ENCODE data around the gene TARDBP.
"Not testable (repeated sequence)": the region's sequence is repeated elsewhere in the genome, so short reads cannot be mapped to it uniquely, and the experiment has no call there.

TARDBP gene

DNA sequence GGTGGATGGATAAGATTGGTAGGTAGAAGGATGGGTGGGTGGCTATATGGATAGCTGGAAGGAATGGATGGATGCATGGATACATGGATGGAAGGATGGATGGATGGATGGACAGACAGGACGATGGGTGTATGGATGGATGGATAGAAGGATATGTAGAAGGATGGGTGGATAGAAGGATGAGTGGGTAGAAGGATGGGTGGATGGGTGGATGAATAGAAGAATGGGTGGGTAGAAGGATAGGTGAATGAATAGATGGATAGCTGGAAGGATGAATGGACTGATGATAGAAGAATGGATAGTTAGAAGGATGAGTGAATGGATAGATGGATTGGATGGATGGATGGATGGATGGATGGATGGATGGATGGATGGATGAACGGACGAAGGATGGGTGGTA is 29.6 kb downstream of the TARDBP start:
- FAIRE-seq (no peak), DNase-seq (ENCODE audit: insufficient read length, low spot score) (no peak)

DNA sequence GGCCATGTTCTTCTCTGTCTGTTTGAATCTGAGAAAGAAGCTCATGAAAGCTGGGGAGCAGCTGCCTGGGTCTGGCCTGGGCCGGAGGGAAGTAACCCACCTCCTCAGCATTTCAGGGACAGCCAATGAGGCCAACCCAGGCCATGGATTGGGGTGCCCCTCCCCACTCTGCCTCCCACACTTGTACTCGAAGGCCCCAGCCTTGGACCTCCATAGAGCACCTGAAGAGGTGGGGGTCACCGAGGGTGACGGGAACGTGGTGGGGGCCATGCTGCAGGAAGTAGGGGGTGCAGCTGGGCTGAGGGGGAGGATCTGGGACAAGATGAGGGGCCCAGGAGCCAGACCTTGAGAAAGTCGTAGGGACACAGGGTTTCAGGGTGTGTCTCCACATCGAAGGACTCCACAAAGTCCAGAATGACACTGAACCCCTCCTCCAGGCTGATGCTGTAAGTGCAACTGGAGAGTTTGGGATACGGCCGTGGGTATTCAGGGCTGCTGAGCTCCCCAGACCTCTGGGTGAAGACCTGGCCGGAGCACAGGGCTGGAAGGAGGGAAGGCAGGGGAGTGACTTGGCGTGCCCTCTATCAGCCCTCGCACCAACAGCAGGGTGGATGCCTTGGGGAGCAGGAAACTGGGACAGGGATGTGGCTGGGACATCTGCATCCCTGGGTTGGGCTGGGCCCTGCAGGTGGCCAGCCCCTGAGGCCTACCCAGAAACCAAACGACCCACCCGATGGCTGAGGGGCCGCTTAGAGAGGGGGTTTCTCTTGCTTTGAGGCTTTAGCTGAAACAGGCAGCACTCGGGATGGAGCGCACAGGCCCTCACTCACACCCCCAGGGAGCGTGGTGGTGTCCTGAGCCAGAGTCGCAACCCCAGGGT is 30.8 kb downstream of the TARDBP start:
- DNase-seq (ENCODE audit: insufficient read length, low spot score) (no peak), FAIRE-seq (no peak)

- DNase-seq (ENCODE audit: insufficient read length, low spot score) (no peak), FAIRE-seq (no peak)
These were observed 31.8 kb downstream of the TARDBP start for GRCh38 chr1:11044086-11044848.

DNA sequence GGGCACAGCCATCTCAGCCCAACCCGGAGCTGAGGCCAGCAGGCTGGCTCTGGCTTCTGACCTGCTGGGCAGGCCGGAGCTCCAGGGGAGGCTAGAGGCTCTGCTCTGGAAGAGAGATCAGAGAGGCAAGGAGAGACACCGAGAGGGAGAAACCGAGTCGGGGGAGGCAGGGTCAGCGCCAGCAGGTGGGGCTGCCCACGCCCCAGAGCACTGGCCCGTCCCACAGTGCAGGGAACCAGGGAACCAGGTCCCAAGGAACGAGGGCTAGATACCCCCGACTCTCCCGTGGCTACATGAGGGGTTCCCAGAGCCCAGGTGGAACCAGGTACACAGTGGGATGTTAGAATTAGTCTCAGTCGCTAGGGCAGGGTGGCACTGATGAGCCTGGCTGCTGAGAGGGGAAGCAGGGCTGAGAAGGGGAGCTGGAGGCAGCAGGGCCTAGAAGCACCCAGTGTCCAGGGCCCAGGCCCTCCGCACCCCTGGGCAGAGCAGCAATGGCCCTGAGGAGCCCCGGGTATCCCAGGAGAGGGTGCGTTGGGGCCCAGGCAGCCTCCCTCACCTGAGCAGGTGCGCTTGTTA is 32.5 kb downstream of the TARDBP start:
- FAIRE-seq = no peak
- DNase-seq (ENCODE audit: insufficient read length, low spot score) = no peak

DNA sequence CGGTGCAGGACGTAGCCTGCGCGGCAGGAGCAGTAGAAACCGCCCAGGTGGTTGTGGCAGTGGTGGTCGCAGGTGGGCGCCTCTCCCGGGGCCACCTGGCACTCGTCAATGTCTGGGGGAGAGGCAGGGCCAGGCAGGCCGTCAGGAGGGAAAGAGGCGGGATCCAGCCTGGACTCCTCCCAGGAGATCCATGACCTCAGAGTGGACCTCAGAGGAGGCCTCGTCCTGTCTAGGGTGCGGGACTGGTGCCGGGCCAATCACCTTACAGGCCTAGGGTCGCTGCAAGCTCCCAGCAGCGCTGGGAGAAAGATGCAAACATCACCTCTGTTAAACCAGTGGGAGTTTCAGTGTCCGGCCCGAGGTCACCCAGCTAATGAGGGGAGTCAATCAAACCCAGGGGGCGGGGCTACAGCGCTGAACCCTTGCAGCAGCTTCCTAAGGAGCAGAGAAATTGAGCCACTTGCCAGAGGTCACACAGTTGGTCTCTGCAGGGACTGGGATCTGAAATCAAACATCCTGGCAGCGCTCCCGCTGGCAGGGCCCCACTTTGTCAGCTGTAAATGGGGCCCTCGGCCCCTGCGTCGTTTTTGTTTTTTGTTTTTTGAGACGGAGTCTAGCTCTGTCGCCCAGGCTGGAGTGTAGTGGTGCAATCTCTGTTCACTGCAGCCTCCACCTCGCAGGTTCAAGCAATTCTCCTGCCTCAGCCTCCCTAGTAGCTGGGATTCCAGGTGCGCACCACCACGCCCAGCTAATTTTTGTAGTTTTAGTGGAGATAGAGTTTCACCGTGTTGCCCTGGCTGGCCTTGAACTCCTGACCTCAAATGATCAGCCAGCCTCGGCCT is 33.2 kb downstream of the TARDBP start:
- FAIRE-seq (no peak), DNase-seq (ENCODE audit: insufficient read length, low spot score) (no peak)

GRCh38 chr1:11046270-11046566 is 33.8 kb downstream of the TARDBP start:
- FAIRE-seq (no peak), DNase-seq (ENCODE audit: insufficient read length, low spot score) (no peak)

- FAIRE-seq (no peak), DNase-seq (ENCODE audit: insufficient read length, low spot score) (no peak)
These were observed 34.3 kb downstream of the TARDBP start, which contains the start of gene MASP2 for GRCh38 chr1:11046625-11047365. Gene MASP2 (minus strand): TSS chr1:11047239. CDS start chr1:11047207, 32 bp downstream.

GRCh38 chr1:11051121-11051520 is 38.7 kb downstream of the TARDBP start:
- DNase-seq (ENCODE audit: insufficient read length, low spot score); FAIRE-seq: not testable (repeated sequence)

DNA sequence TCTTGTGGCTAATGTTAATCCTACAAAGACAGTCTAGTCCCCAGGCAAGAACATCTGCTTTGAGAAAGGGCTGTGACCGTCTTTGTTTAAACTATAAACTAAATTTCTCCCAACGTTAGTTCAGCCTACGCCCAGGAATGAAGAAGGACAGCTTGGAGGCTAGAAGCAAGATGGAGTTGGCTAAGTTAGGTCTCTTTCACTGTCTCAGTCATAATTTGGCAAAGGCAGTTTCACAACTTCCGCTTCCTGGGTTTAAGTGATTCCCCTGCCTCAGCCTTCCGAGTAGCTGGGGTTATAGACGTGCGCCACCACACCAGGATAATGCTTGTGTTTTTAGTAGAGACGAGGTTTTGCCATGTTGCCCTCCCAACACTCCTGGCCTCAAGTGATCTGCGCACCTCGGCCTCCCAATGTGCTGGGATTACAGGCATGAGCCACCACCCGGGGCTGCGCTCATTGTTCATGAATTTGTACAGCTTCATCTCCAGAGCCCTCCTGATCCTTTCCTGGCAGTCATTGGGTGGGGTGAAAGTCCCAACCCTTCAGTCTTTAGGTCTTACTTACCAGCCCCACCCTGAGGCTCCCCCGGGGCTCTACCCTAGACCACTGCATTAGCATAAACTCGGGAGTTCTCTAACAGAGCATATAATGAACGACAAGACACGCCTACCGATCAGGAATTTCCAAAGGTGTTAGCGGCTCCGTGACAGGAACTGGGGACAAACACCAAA is 39.5 kb downstream of the TARDBP start:
- FAIRE-seq = no peak

GRCh38 chr1:11052839-11053757 is 40.6 kb downstream of the TARDBP start:
- FAIRE-seq (no peak), DNase-seq (ENCODE audit: insufficient read length, low spot score) (no peak)

More for the DNA sequence above, 39.5 kb downstream of the TARDBP start:
- no peak for DNase-seq (ENCODE audit: insufficient read length, low spot score)

- FAIRE-seq = no peak
- DNase-seq (ENCODE audit: insufficient read length, low spot score) = no peak
These were observed 41.3 kb downstream of the TARDBP start for GRCh38 chr1:11053758-11054137.

DNA sequence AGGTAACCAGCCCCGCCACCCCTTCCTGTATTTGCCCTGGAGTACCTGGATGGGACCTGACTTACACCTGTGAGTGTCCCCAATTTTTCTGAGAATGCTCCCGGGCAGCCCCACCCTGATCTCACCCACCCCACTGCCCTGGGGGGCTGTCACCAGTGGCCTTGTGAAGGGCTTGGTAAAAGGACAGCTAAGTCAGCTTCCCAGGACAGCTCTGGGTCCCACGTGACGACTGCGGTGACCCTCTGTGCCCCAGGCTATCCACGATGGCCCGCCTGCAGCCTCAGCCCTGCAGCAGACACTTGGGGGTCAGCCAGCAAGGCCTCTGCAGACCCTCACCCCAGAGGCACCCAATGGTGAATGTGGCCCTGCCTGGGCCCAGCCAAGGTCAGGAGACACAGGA is 41.7 kb downstream of the TARDBP start:
- FAIRE-seq = no peak
- no peak for DNase-seq (ENCODE audit: insufficient read length, low spot score)

- FAIRE-seq (no peak), DNase-seq (ENCODE audit: insufficient read length, low spot score) (no peak)
These were observed 42.2 kb downstream of the TARDBP start for GRCh38 chr1:11054666-11055065.

GRCh38 chr1:11055676-11056075 is 43.2 kb downstream of the TARDBP start:
- FAIRE-seq (no peak), DNase-seq (ENCODE audit: insufficient read length, low spot score) (no peak)

- FAIRE-seq (no peak), DNase-seq (ENCODE audit: insufficient read length, low spot score) (no peak)
These were observed 44.0 kb downstream of the TARDBP start for GRCh38 chr1:11056504-11056903.

GRCh38 chr1:11057477-11057876 is 45.0 kb downstream of the TARDBP start:
- no peak for DNase-seq (ENCODE audit: insufficient read length, low spot score)
- no peak for FAIRE-seq

GRCh38 chr1:11058026-11058425 is 45.6 kb downstream of the TARDBP start:
- DNase-seq (ENCODE audit: insufficient read length, low spot score) = no peak
- no peak for FAIRE-seq

- DNase-seq (ENCODE audit: insufficient read length, low spot score) = no peak
- FAIRE-seq = no peak
These were observed 46.2 kb downstream of the TARDBP start for GRCh38 chr1:11058595-11059154.

Measured in HTR-8/SVneo (cell line).